GM18861 (cell line): Measurements from ENCODE around the gene SLC7A14.

Source experiments
- ATAC-seq: cut with Tn5 transposase; IDR thresholded peaks from one replicate; pipeline ENCODE4 v1.9.1; 2021; ENCODE audit not compliant: unreplicated experiment

The SLC7A14 gene

DNA sequence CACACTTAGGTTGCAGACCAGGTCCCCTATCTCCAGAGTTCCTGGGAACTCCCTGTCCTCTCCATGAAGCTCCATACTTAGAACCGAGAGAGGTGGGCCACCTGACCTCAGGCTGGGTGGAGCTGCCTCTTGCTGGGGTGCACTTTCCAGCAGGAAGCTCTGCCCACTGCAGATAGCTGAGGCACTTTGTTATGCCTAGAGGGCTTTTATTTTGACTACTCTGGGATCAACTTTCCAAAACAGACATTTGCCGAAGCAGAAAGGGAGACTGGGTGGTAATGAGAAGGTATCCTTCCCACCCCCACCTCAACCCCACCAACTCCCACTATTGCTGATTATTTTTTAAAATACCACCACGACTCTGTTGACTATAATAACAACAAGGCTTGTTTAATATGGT lies 112.5 kb downstream of the SLC7A14 start:
- no peak for ATAC-seq

DNA sequence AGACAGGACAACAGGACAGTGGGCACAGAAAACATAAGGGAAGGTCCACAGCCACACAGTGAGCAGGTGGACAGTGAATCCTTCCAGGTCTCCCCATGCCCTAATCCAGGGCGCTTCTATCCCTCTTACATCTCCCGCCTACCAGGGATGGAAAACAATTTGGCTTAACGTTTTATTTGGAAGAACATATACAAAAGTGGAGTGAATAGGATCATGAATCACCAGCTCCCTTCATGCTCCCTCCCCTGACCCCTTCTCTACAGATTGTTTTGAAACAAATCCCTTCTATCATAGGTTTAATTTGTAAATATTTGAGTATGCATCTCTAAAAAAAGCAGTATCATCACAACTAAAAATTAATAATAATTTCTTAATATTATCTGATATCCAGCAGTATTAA lies 114.7 kb downstream of the SLC7A14 start:
- no peak for ATAC-seq

DNA sequence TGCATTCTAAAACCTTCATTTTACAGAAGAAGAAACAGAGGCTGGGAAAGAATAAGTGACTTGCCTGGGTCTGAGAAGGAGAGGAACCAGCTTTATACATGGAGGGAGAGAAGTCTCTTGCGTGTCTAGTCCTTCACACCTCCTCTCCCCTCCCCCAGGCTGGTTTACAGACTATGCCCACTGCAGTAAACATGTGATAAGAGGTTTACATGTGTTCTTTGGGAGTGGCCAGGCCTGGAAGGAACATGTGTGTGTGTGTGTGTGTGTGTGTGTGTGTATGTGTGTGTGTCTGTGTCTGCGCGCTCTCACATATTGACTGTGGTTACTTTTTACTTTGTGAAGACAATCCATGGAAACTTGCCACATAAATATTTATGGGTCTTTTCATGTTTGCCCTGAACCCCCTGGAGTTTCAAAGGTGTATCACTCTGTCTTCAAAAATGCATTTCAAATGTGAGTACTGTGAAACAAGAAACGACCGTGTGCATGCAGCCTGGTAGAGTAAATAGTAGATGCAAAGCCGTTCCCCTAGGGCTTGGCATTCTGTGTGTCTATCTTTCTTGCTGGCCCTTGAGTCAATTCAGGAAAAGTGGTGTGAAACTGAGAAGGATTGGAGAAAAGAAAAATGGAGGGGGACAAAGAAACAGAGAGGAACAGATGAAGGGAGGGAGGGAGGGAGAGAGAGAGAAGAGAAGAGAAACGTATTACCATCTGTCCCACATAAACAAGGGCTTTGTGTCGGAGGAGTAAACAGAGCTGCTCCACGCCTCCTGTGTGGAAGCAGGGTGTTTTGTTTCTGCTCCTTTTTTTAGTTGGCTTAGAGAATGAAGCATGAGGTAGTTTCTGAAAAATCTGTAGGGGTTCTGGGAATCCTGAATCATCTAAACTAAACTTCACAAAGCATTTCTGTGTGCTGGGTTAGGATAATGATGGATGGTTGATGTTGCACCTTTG lies 115.5 kb downstream of the SLC7A14 start:
- no peak for ATAC-seq

GRCh38 chr3:170469151-170470062 lies 116.5 kb downstream of the SLC7A14 start:
- no peak for ATAC-seq

DNA sequence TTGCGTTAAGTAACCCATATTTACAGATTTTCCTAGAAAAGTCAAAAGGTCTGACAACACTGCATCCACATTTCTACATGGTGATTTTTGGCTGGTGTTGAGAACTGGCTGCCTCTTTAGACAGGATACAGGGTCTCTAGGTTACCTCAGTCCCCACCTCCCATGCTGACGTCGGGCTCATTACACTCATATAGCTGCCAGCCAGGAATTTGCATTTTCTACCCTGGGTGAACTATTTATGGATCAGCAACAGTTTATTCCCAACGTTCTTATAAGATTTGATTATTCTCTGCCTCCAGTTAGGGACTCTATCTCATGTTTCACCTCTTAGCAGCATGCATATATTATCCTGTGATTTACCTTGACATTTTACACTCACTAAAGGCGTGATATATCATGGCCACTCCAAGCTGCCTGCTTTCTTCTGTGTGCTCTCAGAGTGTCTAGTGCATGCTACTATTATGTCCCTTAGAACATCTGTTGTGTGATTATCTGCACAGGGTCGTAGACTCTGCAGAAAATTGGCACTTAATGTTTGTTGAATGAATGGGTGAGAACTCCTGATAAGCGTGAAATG lies 118.2 kb downstream of the SLC7A14 start:
- ATAC-seq = no peak

- no peak for ATAC-seq
Observed at GRCh38 chr3:170467007-170467406, 118.9 kb downstream of the SLC7A14 start.

- ATAC-seq = no peak
Observed at GRCh38 chr3:170465955-170466354, 119.9 kb downstream of the SLC7A14 start.

DNA sequence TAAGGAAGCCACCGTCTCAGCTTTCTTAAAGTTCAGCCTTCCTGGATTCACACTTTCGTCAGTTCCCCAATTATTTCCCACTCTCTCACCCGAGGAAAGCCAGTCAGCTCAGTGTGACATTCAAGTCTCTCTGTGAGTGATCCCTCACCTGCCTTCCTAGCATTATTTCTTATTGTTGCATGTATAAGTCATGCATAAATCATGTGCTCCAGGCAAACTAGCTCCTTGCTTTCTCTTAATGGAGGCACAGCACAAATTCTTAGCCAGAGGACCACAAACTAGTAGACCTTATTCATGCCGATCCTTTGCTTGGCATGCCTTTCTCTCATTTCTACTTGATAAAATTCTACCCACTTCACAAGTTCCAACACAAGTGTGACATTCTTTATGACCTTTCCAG lies 122.9 kb downstream of the SLC7A14 start:
- ATAC-seq = no peak

GRCh38 chr3:170458285-170458684 lies 127.6 kb downstream of the SLC7A14 start:
- ATAC-seq = no peak

GRCh38 chr3:170454509-170454908 lies 131.4 kb downstream of the SLC7A14 start:
- no peak for ATAC-seq

GRCh38 chr3:170450039-170450438 lies 135.8 kb downstream of the SLC7A14 start:
- ATAC-seq = no peak

DNA sequence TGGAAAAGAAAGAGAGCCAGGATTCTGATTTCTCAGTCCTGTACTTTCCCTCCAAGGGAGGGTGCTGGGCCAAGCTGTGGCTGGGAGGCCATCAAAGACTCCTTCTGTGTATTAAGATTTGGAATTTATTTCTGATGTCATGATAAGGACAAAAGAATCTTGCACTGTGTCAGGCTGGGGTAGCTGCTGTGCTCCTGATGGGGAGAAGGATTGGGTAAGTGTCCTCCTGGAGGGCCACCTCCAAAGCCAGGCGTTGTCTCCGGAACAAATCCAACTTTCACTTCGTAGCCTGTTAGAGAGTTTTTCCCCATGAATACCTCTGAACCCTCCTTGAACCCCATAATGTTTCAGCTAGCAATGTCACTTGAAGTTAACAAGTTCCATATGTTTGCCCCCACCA lies 137.3 kb downstream of the SLC7A14 start:
- no peak for ATAC-seq

GRCh38 chr3:170443457-170443856 lies 142.4 kb downstream of the SLC7A14 start:
- ATAC-seq = no peak

GRCh38 chr3:170442947-170443346 lies 142.9 kb downstream of the SLC7A14 start:
- ATAC-seq = no peak

DNA sequence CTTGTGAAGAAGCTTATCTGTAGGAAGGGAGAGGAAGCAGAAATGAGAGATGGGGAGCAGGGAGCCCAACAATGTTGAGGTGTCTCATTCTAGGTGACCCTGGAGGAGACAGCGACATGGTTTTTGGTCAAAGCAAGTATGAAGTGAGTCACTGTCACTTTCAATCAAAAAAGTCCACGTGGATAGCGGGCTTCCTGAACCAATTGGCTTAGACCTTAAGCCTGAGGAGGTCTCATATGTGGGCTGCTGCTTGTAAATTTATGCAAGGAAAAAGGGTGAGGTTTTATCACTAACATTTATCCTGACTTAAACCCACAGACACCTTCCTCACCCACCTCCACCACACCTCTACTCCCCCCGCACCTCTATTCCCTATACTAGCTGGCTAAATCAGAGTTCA lies 144.5 kb downstream of the SLC7A14 start:
- no peak for ATAC-seq

DNA sequence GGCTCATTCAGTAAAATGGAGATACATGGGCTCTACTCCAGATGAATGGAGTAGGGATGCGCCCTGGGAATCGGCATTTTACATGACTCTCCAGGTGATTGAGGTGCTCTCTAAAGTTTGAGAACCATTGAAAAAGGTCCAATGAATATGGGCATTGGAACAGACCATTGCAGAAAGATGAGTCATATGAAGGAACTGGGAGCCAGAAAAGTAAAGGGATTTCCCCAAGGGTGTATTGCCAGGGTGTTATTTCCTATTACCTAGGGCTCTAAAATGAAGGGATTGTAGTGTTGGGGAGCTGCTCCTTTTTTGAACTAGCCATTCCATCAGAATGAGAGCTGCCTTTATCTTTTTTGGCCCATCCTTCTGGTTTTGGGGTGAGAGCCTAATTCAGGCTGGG lies 145.5 kb downstream of the SLC7A14 start:
- no peak for ATAC-seq

- ATAC-seq = no peak
Observed at GRCh38 chr3:170438836-170439235, 147.0 kb downstream of the SLC7A14 start.

- ATAC-seq = no peak
Observed at GRCh38 chr3:170437696-170438407, 148.0 kb downstream of the SLC7A14 start.

DNA sequence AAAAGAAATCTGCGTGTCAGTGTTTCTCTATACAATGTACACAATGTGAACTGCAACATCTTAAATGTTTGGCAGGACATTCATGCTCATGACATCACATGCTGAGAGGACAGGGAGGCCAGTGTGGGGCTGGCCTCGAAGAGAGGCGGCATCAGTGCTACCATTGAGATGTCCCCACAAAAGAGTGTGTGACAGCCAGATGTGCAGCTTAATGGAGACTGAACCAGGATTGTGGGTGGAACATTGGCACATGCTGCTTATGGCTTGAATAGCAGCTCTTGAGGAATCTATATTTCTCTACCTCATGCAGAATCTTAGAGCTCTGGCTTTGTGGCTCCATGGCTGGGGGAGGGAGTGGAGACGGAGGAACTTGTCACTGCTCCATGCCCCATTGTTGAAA lies 148.7 kb downstream of the SLC7A14 start:
- ATAC-seq = no peak

GRCh38 chr3:170436697-170437096 lies 149.2 kb downstream of the SLC7A14 start:
- no peak for ATAC-seq

- no peak for ATAC-seq
Observed at GRCh38 chr3:170432416-170432815, 153.5 kb downstream of the SLC7A14 start.
